DMS 273 (cell line): ENCODE results near the gene CACNA1S.
A peak's percentile ranks its signal among the peaks of the same experiment; 100 is the strongest.

ENCODE experiments used
- DNase-seq: peaks from one replicate; lab custom pipeline; 2025; ENCODE audit not compliant: unreplicated experiment; lab: John Stamatoyannopoulos, UW

CACNA1S gene

GRCh38 chr1:201066986-201067385, 45.2 kb downstream of the CACNA1S start:
- DNase-seq, result no peak

DNA sequence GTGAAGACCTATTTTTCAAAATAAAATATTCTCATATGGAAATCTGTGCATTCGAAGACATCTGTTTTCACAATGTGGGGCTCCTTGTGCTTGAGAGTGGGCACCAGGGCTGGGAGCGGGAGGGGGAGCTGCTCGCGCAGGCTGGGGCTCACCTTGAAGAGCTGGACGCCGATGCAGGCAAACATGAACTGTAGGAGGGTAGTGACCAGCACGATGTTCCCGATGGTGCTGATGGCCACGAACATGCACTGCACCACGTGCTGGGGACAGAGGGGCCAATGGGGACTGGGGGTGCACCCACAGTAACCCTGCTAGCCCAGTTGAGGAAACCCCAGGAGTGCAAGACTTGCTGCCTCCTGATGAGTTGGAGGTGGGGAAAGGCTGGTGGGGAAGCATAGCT, 46.5 kb downstream of the CACNA1S start:
- DNase-seq, result no peak

GRCh38 chr1:201064806-201065205, 47.4 kb downstream of the CACNA1S start:
- no peak for DNase-seq

- DNase-seq, result no peak
Measured at GRCh38 chr1:201063145-201063544, 49.1 kb downstream of the CACNA1S start.

- no peak for DNase-seq
Measured at GRCh38 chr1:201062511-201063091, 49.6 kb downstream of the CACNA1S start.

DNA sequence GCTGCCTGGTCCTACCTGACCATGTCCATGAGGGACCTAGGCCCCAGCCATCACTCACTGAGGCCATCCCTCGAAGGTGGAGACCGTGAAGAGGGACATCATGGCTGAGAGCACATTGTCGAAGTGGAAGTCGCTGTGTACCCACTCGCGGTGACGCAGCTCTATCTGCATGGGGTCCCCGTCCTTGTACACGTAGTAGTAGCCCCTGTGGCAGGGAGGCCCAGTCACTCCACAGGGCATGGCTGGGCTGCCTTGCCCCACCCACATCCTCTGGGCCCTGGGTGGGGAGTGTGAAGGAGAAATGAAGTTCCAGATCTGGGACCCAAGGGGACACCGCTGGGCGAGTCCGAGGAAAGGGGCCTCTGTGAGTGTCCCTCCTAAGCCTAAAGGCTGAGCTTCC, 50.3 kb downstream of the CACNA1S start:
- DNase-seq, result no peak

- no peak for DNase-seq
Measured at GRCh38 chr1:201061049-201061448, 51.2 kb downstream of the CACNA1S start.

- no peak for DNase-seq
Measured at GRCh38 chr1:201060586-201060985, 51.6 kb downstream of the CACNA1S start.

GRCh38 chr1:201059871-201060555, 52.2 kb downstream of the CACNA1S start:
- peak; percentile 11 for DNase-seq

- no peak for DNase-seq
Measured at GRCh38 chr1:201059401-201059800, 52.8 kb downstream of the CACNA1S start.

DNA sequence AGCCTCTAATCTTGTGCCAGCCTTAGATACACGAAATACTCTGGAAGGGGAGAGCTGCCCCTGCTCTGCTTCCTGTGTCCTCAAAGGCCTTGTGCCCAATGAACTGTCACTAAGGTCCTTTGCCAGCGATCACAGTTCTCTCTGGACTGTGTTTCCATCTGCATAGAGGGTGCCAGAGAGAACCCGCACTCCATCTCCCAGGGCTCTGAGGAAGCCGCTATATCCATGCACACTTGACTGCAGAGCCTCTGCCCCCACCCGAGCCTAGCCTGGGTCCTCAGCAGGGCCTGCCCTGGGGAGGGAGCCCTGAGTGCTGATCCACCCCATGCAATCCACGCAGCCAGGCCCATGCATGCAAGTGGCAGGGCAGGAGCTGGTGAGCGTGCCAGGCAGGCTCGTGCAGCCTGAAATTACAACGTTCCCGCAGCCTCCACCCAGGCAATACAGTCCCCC, 58.1 kb downstream of the CACNA1S start:
- no peak for DNase-seq

DNA sequence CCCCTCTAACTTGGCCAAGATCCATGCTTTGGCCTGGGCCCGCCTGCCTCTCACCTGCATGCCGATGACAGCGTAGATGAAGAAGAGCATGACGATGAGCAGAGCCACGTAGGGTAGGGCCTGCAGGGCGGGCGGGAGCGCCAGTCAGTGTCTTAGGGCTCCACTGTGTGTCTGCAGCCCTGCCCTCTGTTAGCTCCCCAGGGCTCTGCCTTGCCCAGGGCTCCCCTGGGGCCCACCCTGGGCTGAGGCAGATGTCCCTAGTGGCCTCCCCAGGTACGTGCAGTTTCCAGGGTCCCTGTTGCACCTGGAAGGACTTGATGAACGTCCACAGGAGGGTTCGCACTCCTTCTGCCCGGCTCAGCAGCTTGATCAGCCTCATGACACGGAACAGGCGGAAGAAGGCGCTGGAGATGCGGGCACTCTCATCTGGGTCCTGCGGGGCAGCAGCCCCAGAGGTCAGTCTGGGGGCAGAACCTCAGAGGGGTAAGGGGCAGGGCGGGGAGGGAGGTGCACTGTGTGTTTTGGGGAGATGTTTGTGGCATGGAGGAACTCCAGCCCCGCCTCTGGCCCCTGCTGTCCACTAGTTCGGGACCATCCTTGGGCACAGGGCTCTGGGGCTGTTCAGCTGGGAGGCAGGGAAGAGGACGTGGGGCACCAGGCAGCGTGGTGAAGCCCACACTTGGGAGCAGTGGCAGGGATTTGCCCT, 58.9 kb downstream of the CACNA1S start:
- DNase-seq, result peak; percentile 19

DNA sequence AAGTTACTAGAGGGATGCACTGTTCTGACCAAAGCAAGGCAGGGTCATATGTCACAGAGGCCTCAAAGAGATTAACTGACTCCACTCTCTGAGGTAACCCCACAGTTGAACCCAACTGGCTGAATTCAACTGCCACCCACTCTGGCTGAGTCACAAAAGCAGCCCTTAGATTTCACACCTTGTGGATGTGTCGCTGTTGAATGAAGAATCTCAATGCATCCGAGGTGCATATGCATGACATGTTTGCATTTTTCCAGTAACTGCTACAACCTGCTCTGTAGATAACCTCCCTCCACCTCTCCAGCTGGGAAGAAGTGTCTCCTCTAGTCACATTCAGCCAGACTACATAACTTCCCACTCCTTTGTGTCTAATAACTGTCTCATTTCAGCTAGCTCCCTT, 60.8 kb downstream of the CACNA1S start:
- no peak for DNase-seq

GRCh38 chr1:201050515-201051277, 61.5 kb downstream of the CACNA1S start:
- DNase-seq, result no peak

DNA sequence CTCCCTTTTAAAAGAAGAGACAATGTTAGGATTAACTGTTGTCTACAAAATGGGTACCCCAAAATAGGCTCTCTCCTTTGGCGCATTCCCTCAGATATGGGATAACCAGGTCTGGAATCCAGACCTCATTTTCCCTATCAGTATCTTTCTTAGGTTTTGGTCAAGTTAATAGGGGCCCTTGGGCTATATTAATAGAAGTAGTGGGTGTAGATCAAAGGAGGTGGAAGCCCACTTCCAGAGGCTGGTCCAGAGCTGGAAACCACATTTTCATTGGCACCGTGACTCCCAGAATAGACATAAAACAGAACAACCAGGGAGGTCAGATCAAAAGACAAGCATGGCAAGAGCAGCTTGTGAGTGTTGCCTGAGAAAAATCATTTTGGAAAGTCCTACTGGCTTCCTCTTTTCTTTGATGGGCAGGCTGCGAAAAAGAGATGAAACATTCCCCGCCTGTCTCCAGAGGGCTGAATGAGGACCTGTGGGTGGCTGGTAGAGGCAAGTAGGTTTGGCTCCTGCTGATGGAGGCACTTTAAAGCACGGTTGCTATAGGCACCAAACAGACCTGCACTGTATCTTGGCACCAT, 62.9 kb downstream of the CACNA1S start:
- no peak for DNase-seq

DNA sequence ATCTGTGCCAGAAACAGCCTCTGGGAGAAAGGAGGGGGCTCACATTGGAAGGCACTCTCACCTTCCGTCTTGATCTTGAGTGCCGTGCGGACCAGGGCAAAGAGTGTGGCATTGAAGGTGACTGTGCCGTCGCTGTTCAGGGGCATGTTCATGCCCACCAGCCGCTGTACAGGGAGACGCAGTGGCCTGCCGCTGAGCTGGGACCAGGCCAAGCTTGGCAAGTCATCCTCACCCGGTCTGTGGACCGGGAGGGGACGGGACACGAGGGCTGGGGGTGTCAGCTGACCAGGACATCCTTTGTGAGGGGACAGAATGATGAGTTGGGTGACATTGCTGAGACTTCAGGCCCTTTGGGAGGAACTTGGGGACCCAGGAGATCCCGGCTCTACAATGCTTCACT, 63.7 kb downstream of the CACNA1S start:
- DNase-seq, result no peak

- no peak for DNase-seq
Measured at GRCh38 chr1:201044119-201044518, 68.1 kb downstream of the CACNA1S start.

DNA sequence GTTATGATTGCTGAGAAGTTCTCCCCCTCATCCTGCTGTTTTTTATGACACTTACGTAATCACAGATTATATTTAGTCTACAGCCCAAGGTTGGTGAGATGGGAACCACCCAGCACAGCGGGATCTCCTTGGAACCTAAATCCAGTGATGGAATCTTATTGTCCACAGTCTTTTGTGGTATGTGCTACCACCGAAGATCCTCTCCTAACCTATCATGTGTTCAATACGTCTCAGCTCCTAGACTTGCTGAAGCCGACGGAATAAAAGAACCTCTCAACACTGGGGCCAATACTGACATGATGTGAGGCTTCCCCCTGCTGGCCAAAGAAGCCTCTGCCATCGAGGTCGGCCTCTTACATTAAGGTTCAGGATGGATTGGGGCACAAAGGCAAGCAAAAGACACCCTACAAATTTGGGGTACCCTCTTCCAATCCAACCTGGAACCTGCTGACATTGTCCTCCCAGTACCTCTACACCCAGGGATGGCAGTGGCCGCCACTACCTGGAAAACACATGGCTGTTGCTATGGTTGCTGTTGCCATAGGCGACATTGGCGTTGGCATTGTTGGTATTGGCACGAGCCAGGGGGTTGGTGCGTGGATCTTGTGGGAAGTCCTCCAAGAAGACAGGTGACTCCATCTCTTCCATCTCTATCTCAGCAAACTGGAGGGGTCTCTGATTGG, 69.3 kb downstream of the CACNA1S start:
- DNase-seq, result peak; percentile 85

- no peak for DNase-seq
Measured at GRCh38 chr1:201041011-201041410, 71.2 kb downstream of the CACNA1S start.

- peak; percentile 57 for DNase-seq
Measured at GRCh38 chr1:201039876-201040275, 72.3 kb downstream of the CACNA1S start.

DNA sequence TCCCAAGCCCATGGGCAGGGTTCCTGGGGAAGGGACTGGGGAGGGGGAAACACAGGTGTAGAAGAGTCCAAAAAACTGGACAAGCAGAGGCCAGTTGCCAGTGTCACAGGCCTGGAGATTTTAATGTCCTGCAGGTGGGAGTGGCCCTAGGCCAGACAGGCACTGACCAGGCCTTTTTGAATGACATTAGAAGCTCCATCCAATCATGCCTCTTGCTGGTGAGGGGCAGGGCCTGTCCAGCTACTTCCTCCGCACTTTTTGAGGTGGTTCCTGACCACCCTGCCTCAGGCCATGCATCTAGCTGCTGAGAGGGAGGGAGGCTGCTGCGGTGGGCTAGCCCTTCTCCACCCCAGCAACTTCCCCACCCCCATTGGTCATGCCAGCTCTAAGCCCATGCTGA, 72.8 kb downstream of the CACNA1S start:
- no peak for DNase-seq
